ENCODE results near the gene GRID2.

The GRID2 gene

GRCh38 chr4:93433840-93434239 lies 1130.1 kb downstream of the GRID2 start:
- H3K4me1 ChIP-seq (ENCODE audit: control insufficient read depth, insufficient read depth, low read length): no peaks in the 10 kb centered on the region
- no peaks in the 10 kb centered on the region for H3K27me3 ChIP-seq (ENCODE audit: control insufficient read depth, insufficient read depth, low read length)
- no peaks in the 10 kb centered on the region for H3K36me3 ChIP-seq (ENCODE audit: control insufficient read depth, insufficient read depth, low read length)
- no peak overlapping the region for H3K4me3 ChIP-seq (ENCODE audit: low read depth, low read length)
- H3K9me3 ChIP-seq (ENCODE audit: control insufficient read depth, insufficient read depth, low read length): no peaks in the 10 kb centered on the region
- H3K9ac ChIP-seq (ENCODE audit: low read depth, low read length): no peak overlapping the region

GRCh38 chr4:93436000-93436626 lies 1132.3 kb downstream of the GRID2 start:
- Histone ChIP-seq H3K27me3 (ENCODE audit: control insufficient read depth, insufficient read depth, low read length) (no peaks in the 10 kb centered on the region), H3K4me3 (ENCODE audit: low read depth, low read length) (no peak overlapping the region), H3K4me1 (ENCODE audit: control insufficient read depth, insufficient read depth, low read length) (no peaks in the 10 kb centered on the region), H3K9ac (ENCODE audit: low read depth, low read length) (no peak overlapping the region), H3K36me3 (ENCODE audit: control insufficient read depth, insufficient read depth, low read length) (no peaks in the 10 kb centered on the region), H3K9me3 (ENCODE audit: control insufficient read depth, insufficient read depth, low read length) (no peaks in the 10 kb centered on the region)

GRCh38 chr4:93437991-93438390 lies 1134.2 kb downstream of the GRID2 start:
- H3K4me1 ChIP-seq (ENCODE audit: control insufficient read depth, insufficient read depth, low read length): no peaks in the 10 kb centered on the region
- no peak overlapping the region for H3K9ac ChIP-seq (ENCODE audit: low read depth, low read length)
- H3K9me3 ChIP-seq (ENCODE audit: control insufficient read depth, insufficient read depth, low read length): no peaks in the 10 kb centered on the region
- no peaks in the 10 kb centered on the region for H3K36me3 ChIP-seq (ENCODE audit: control insufficient read depth, insufficient read depth, low read length)
- no peaks in the 10 kb centered on the region for H3K27me3 ChIP-seq (ENCODE audit: control insufficient read depth, insufficient read depth, low read length)
- no peak overlapping the region for H3K4me3 ChIP-seq (ENCODE audit: low read depth, low read length)

- no peak overlapping the region for H3K4me3 ChIP-seq (ENCODE audit: low read depth, low read length)
- H3K9me3 ChIP-seq (ENCODE audit: control insufficient read depth, insufficient read depth, low read length): no peaks in the 10 kb centered on the region
- H3K4me1 ChIP-seq (ENCODE audit: control insufficient read depth, insufficient read depth, low read length): no peaks in the 10 kb centered on the region
- H3K9ac ChIP-seq (ENCODE audit: low read depth, low read length): no peak overlapping the region
- no peaks in the 10 kb centered on the region for H3K27me3 ChIP-seq (ENCODE audit: control insufficient read depth, insufficient read depth, low read length)
- no peaks in the 10 kb centered on the region for H3K36me3 ChIP-seq (ENCODE audit: control insufficient read depth, insufficient read depth, low read length)
These were observed 1141.1 kb downstream of the GRID2 start for GRCh38 chr4:93444860-93445259.

GRCh38 chr4:93446038-93446437 lies 1142.3 kb downstream of the GRID2 start:
- no peaks in the 10 kb centered on the region for H3K36me3 ChIP-seq (ENCODE audit: control insufficient read depth, insufficient read depth, low read length)
- no peaks in the 10 kb centered on the region for H3K27me3 ChIP-seq (ENCODE audit: control insufficient read depth, insufficient read depth, low read length)
- no peaks in the 10 kb centered on the region for H3K4me1 ChIP-seq (ENCODE audit: control insufficient read depth, insufficient read depth, low read length)
- H3K4me3 ChIP-seq (ENCODE audit: low read depth, low read length): no peak overlapping the region
- H3K9me3 ChIP-seq (ENCODE audit: control insufficient read depth, insufficient read depth, low read length): no peaks in the 10 kb centered on the region
- no peak overlapping the region for H3K9ac ChIP-seq (ENCODE audit: low read depth, low read length)

GRCh38 chr4:93448691-93449293 lies 1145.0 kb downstream of the GRID2 start:
- Histone ChIP-seq H3K4me3 (ENCODE audit: low read depth, low read length) (no peak overlapping the region), H3K9ac (ENCODE audit: low read depth, low read length) (no peak overlapping the region), H3K4me1 (ENCODE audit: control insufficient read depth, insufficient read depth, low read length) (no peaks in the 10 kb centered on the region)

GRCh38 chr4:93451954-93452353 lies 1148.2 kb downstream of the GRID2 start:
- H3K27me3 ChIP-seq (ENCODE audit: control insufficient read depth, insufficient read depth, low read length): no peaks in the 10 kb centered on the region
- no peaks in the 10 kb centered on the region for H3K9me3 ChIP-seq (ENCODE audit: control insufficient read depth, insufficient read depth, low read length)
- H3K4me3 ChIP-seq (ENCODE audit: low read depth, low read length): no peak overlapping the region
- no peaks in the 10 kb centered on the region for H3K4me1 ChIP-seq (ENCODE audit: control insufficient read depth, insufficient read depth, low read length)
- no peak overlapping the region for H3K9ac ChIP-seq (ENCODE audit: low read depth, low read length)
- H3K36me3 ChIP-seq (ENCODE audit: control insufficient read depth, insufficient read depth, low read length): no peaks in the 10 kb centered on the region

More at GRCh38 chr4:93448691-93449293, 1145.0 kb downstream of the GRID2 start:
- Histone ChIP-seq H3K9me3 (ENCODE audit: control insufficient read depth, insufficient read depth, low read length) (no peaks in the 10 kb centered on the region), H3K27me3 (ENCODE audit: control insufficient read depth, insufficient read depth, low read length) (no peaks in the 10 kb centered on the region), H3K36me3 (ENCODE audit: control insufficient read depth, insufficient read depth, low read length) (no peaks in the 10 kb centered on the region)

- no peaks in the 10 kb centered on the region for H3K36me3 ChIP-seq (ENCODE audit: control insufficient read depth, insufficient read depth, low read length)
- no peak overlapping the region for H3K4me3 ChIP-seq (ENCODE audit: low read depth, low read length)
- H3K9ac ChIP-seq (ENCODE audit: low read depth, low read length): no peak overlapping the region
- no peaks in the 10 kb centered on the region for H3K4me1 ChIP-seq (ENCODE audit: control insufficient read depth, insufficient read depth, low read length)
- H3K27me3 ChIP-seq (ENCODE audit: control insufficient read depth, insufficient read depth, low read length): no peaks in the 10 kb centered on the region
- H3K9me3 ChIP-seq (ENCODE audit: control insufficient read depth, insufficient read depth, low read length): no peaks in the 10 kb centered on the region
These were observed 1157.8 kb downstream of the GRID2 start for GRCh38 chr4:93461541-93461940.

- H3K4me1 ChIP-seq (ENCODE audit: control insufficient read depth, insufficient read depth, low read length): no peaks in the 10 kb centered on the region
- no peaks in the 10 kb centered on the region for H3K36me3 ChIP-seq (ENCODE audit: control insufficient read depth, insufficient read depth, low read length)
These were observed 1162.7 kb downstream of the GRID2 start for GRCh38 chr4:93466446-93466845.

GRCh38 chr4:93467484-93468155 lies 1163.9 kb downstream of the GRID2 start:
- H3K36me3 ChIP-seq (ENCODE audit: control insufficient read depth, insufficient read depth, low read length): no peaks in the 10 kb centered on the region
- H3K27me3 ChIP-seq (ENCODE audit: control insufficient read depth, insufficient read depth, low read length): no peaks in the 10 kb centered on the region
- H3K9me3 ChIP-seq (ENCODE audit: control insufficient read depth, insufficient read depth, low read length): no peaks in the 10 kb centered on the region
- H3K4me3 ChIP-seq (ENCODE audit: low read depth, low read length): no peak overlapping the region
- H3K9ac ChIP-seq (ENCODE audit: low read depth, low read length): no peak overlapping the region
- H3K4me1 ChIP-seq (ENCODE audit: control insufficient read depth, insufficient read depth, low read length): no peaks in the 10 kb centered on the region

More at GRCh38 chr4:93466446-93466845, 1162.7 kb downstream of the GRID2 start:
- H3K9me3 ChIP-seq (ENCODE audit: control insufficient read depth, insufficient read depth, low read length): no peaks in the 10 kb centered on the region
- no peak overlapping the region for H3K4me3 ChIP-seq (ENCODE audit: low read depth, low read length)
- H3K27me3 ChIP-seq (ENCODE audit: control insufficient read depth, insufficient read depth, low read length): no peaks in the 10 kb centered on the region
- no peak overlapping the region for H3K9ac ChIP-seq (ENCODE audit: low read depth, low read length)

- Histone ChIP-seq H3K9me3 (ENCODE audit: control insufficient read depth, insufficient read depth, low read length) (no peaks in the 10 kb centered on the region), H3K36me3 (ENCODE audit: control insufficient read depth, insufficient read depth, low read length) (no peaks in the 10 kb centered on the region), H3K4me1 (ENCODE audit: control insufficient read depth, insufficient read depth, low read length) (no peaks in the 10 kb centered on the region), H3K9ac (ENCODE audit: low read depth, low read length) (no peak overlapping the region), H3K4me3 (ENCODE audit: low read depth, low read length) (no peak overlapping the region), H3K27me3 (ENCODE audit: control insufficient read depth, insufficient read depth, low read length) (no peaks in the 10 kb centered on the region)
These were observed 1165.8 kb downstream of the GRID2 start for GRCh38 chr4:93469560-93469959.

- no peaks in the 10 kb centered on the region for H3K9me3 ChIP-seq (ENCODE audit: control insufficient read depth, insufficient read depth, low read length)
- no peak overlapping the region for H3K9ac ChIP-seq (ENCODE audit: low read depth, low read length)
- no peaks in the 10 kb centered on the region for H3K36me3 ChIP-seq (ENCODE audit: control insufficient read depth, insufficient read depth, low read length)
- no peaks in the 10 kb centered on the region for H3K27me3 ChIP-seq (ENCODE audit: control insufficient read depth, insufficient read depth, low read length)
- no peak overlapping the region for H3K4me3 ChIP-seq (ENCODE audit: low read depth, low read length)
- no peaks in the 10 kb centered on the region for H3K4me1 ChIP-seq (ENCODE audit: control insufficient read depth, insufficient read depth, low read length)
These were observed 1172.0 kb downstream of the GRID2 start for GRCh38 chr4:93475730-93476129.
